Measurements from ENCODE around the gene PTHLH. TPM values are rescaled to one million over a fixed set of nuclear protein-coding genes. Genes with fewer than 3 reads are reported as not detected.

The PTHLH gene
- total RNA-seq, 1 donor from 2014 or later = 6.5 TPM

GRCh38 chr12:27984275-27984674 is 11.7 kb upstream of the PTHLH start:
- Mint-ChIP-seq H3K36me3 (no peaks in the 10 kb centered on the region), H3K27ac (no peak overlapping the region), H3K27me3 (ENCODE audit: low read depth) (no peaks in the 10 kb centered on the region)

DNA sequence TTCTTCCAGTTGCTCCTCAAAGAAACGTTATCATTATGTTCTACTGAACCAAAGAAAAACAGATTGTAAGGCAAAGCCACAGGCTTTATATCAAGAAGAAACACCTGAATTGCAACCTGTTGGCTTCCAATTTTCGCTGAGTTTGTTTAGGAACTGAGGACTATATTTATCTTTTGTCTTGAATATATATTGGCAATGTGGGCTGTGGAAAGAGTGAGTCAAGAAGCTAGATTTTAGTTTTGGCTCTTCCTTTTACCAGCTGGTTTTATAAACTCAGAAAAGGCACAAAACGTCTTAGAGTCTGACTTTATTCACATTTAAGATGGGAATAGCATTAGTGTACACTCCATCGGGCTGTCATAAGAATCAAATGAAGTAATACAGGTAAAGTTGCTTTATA is 10.4 kb upstream of the PTHLH start:
- H3K27ac Mint-ChIP-seq = no peak overlapping the region
- peaks cover 5% of the 10 kb centered on the region for H3K9me3 Mint-ChIP-seq
- no peak overlapping the region for H3K4me3 Mint-ChIP-seq
- H3K27me3 Mint-ChIP-seq (ENCODE audit: low read depth) = peaks cover 7% of the 10 kb centered on the region
- H3K4me1 Mint-ChIP-seq = peaks cover 20% of the 10 kb centered on the region
- no peaks in the 10 kb centered on the region for H3K36me3 Mint-ChIP-seq
- DNase-seq (ENCODE audit: low spot score in 2 of 2, unreplicated experiment in 2 of 2) = no peak
- no peak for TF ChIP-seq CTCF (IDR thresholded peaks at IDR 0.05; ENCODE audit: unreplicated experiment)

More at GRCh38 chr12:27984275-27984674, 11.7 kb upstream of the PTHLH start:
- Mint-ChIP-seq H3K4me1 (peaks cover 14% of the 10 kb centered on the region), H3K4me3 (no peak overlapping the region), H3K9me3 (peaks cover 5% of the 10 kb centered on the region)
- DNase-seq (ENCODE audit: low spot score in 2 of 2, unreplicated experiment in 2 of 2) = no peak
- TF ChIP-seq CTCF (IDR thresholded peaks at IDR 0.05; ENCODE audit: unreplicated experiment) = no peak

DNA sequence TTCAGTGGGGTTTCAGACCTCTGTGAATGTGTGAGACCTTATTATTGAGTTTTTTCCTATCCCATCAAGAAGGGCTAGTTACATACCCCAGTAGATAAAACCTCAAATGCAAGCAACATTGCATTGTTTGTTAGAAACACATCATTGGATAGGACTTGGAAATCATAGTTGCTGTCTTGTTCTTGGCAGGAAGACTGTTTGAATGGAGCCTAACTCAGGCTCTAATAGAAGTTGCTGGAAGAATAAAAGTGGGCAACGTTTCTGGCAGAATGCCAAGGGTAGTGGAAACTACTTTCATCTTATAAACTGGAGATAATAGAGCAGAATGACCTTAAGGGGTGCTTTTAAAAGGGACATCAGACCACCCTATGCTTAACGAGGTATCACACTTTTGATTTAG is 9.9 kb upstream of the PTHLH start:
- Mint-ChIP-seq H3K4me3 (no peak overlapping the region), H3K4me1 (peaks cover 20% of the 10 kb centered on the region), H3K27me3 (ENCODE audit: low read depth) (peaks cover 12% of the 10 kb centered on the region), H3K36me3 (no peaks in the 10 kb centered on the region), H3K27ac (no peak overlapping the region), H3K9me3 (peaks cover 5% of the 10 kb centered on the region)
- no peak for DNase-seq (ENCODE audit: low spot score in 2 of 2, unreplicated experiment in 2 of 2)
- no peak for TF ChIP-seq CTCF (IDR thresholded peaks at IDR 0.05; ENCODE audit: unreplicated experiment)

- Mint-ChIP-seq H3K9me3 (peaks cover 5% of the 10 kb centered on the region), H3K4me3 (no peak overlapping the region), H3K4me1 (peaks cover 20% of the 10 kb centered on the region), H3K27ac (peak overlapping the region; percentile 18), H3K27me3 (ENCODE audit: low read depth) (peaks cover 16% of the 10 kb centered on the region), H3K36me3 (no peaks in the 10 kb centered on the region)
- TF ChIP-seq CTCF (IDR thresholded peaks at IDR 0.05; ENCODE audit: unreplicated experiment) = no peak
- DNase-seq (ENCODE audit: low spot score in 2 of 2, unreplicated experiment in 2 of 2) = no peak
Measured at GRCh38 chr12:27981874-27982273, 9.3 kb upstream of the PTHLH start.

DNA sequence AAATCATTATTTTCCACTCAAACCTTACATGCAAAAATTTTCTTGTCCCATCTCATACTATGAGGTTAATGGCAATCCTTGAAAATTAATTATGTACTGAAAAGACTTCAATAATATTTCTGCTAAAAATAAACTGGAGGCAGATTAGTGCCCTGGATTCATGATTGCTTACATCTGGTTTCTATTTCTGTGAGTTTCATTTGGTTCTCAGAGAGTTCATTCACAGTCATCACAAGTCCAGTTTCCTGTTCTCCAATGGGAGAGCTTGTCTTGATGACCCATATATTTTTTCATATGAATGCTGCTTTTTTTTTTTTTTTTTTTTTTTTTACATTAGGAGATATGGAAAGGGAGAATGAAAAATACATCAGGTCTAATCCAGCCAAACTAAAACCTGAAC is 6.6 kb upstream of the PTHLH start:
- no peak for TF ChIP-seq CTCF (IDR thresholded peaks at IDR 0.05; ENCODE audit: unreplicated experiment)
- H3K27ac Mint-ChIP-seq = no peak overlapping the region
- H3K4me3 Mint-ChIP-seq = no peak overlapping the region
- peaks cover 32% of the 10 kb centered on the region for H3K4me1 Mint-ChIP-seq
- peaks cover 5% of the 10 kb centered on the region for H3K9me3 Mint-ChIP-seq
- peaks cover 42% of the 10 kb centered on the region for H3K27me3 Mint-ChIP-seq (ENCODE audit: low read depth)
- DNase-seq (ENCODE audit: low spot score in 2 of 2, unreplicated experiment in 2 of 2) = no peak
- no peaks in the 10 kb centered on the region for H3K36me3 Mint-ChIP-seq
